Measurements from ENCODE around the gene ERCC6. TPM values are rescaled to one million over a fixed set of nuclear protein-coding genes. Genes with fewer than 3 reads are reported as not detected.

ERCC6 gene
- polyA plus RNA-seq, 4 donors = 12.6 to 19.3 (median 17.4) TPM

Other genes starting within 250 kb of the ERCC6 start
- gene C10orf71, start 240.0 kb downstream of the ERCC6 start, polyA plus RNA-seq (ENCODE audit: insufficient read length in 4 of 4) = under 1 TPM; 0.07 to 0.34 (median 0.14) TPM
- under 1 TPM in 1 of 4 donors, not detected in 3; 0.14 TPM for gene DRGX, start 143.0 kb downstream of the ERCC6 start, polyA plus RNA-seq (ENCODE audit: insufficient read length in 4 of 4)
- gene SLC18A3, start 71.2 kb upstream of the ERCC6 start, polyA plus RNA-seq (ENCODE audit: insufficient read length in 4 of 4) = under 1 TPM in 1 of 4 donors, not detected in 3; 0.06 TPM
- gene CHAT, start 74.9 kb upstream of the ERCC6 start, polyA plus RNA-seq (ENCODE audit: insufficient read length in 4 of 4) = not detected
- under 1 TPM in 1 of 4 donors, not detected in 3; 0.08 TPM for gene C10orf53, start 140.5 kb upstream of the ERCC6 start, polyA plus RNA-seq (ENCODE audit: insufficient read length in 4 of 4)
- gene OGDHL, start 223.2 kb upstream of the ERCC6 start, polyA plus RNA-seq (ENCODE audit: insufficient read length in 4 of 4) = 10 to 100 TPM; 42.3 to 47.6 (median 44.1) TPM

Measured in left renal cortex interstitium (tissue), 4 donors.